OCI-LY3 (cell line): ENCODE data around the gene CFAP91.

Experiments
- H2AFZ ChIP-seq: fragments of 200-600, 300-600 bp; shearing (Covaris generic); 2 replicates; pipeline ENCODE4 v1.6.0; 2014; ENCODE audit warnings: antibody characterized with exemption, low read depth, low read length
- H3K27ac ChIP-seq: fragments of 200-600, 300-600 bp; sonication (generic); 2 replicates; pipeline ENCODE4 v1.5.1; 2014; ENCODE audit warnings: mild to moderate bottlenecking, low read length, moderate library complexity, mixed read lengths
- H3K27me3 ChIP-seq: fragments of 200-600, 300-600 bp; sonication (generic); 2 replicates; pipeline ENCODE4 v1.6.1; 2014; ENCODE audit warnings: low read depth, low read length, mixed read lengths
- H3K36me3 ChIP-seq: fragments of 200-600, 300-600 bp; sonication (generic); replicated peaks from 2 replicates; pipeline ENCODE3; 2014; ENCODE audit warnings: low read depth, low read length, mixed read lengths
- H3K4me1 ChIP-seq: fragments of 300-600, 200-600 bp; sonication (generic); 2 replicates; pipeline ENCODE4 v1.6.1; 2014; ENCODE audit warnings: low read length, mixed read lengths
- H3K4me2 ChIP-seq: fragments of 200-600, 300-600 bp; sonication (generic); 2 replicates; pipeline ENCODE4 v1.6.1; 2014; ENCODE audit warnings: low read length, mixed read lengths
- H3K4me3 ChIP-seq: fragments of 300-600, 200-600 bp; sonication (generic); 2 replicates; pipeline ENCODE4 v1.5.1; 2014; ENCODE audit warnings: antibody characterized with exemption, mild to moderate bottlenecking, low read length, moderate library complexity
- H3K79me2 ChIP-seq: fragments of 300-600, 200-600 bp; shearing (Covaris generic); 2 replicates; pipeline ENCODE4 v1.6.1; 2014; ENCODE audit warnings: mild to moderate bottlenecking, low read length, mixed read lengths
- H3K9ac ChIP-seq: fragments of 300-600, 200-600 bp; shearing (Covaris generic); 2 replicates; pipeline ENCODE4 v1.6.0; 2014; ENCODE audit warnings: mild to moderate bottlenecking, low read length, moderate library complexity
- H3K9me3 ChIP-seq: fragments of 200-600, 300-600 bp; shearing (Covaris generic); 2 replicates; pipeline ENCODE4 v1.6.1; 2014; ENCODE audit warnings: low read length, mixed read lengths; ENCODE audit not compliant: insufficient read depth
- H4K20me1 ChIP-seq: fragments of 200-600, 300-600 bp; sonication (generic); 2 replicates; pipeline ENCODE4 v1.6.1; 2016; ENCODE audit warnings: low read length, mixed read lengths; ENCODE audit not compliant: insufficient read depth
- CTCF ChIP-seq: fragments of 200-600, 300-600 bp; sonication (generic); IDR thresholded peaks from 2 replicates; pipeline ENCODE4 v1.5.1; 2014; ENCODE audit warnings: antibody characterized with exemption, low read length, low read depth
- EZH2phosphoT487 ChIP-seq: fragments of 200-600 bp; shearing (Covaris generic); IDR thresholded peaks from 2 replicates; pipeline ENCODE4 v1.6.1; 2018; ENCODE audit warnings: antibody characterized with exemption, mixed run types, low read depth

Gene CFAP91

GRCh38 chr3:119745942-119746341 is 43.1 kb downstream of the CFAP91 start:
- H3K4me1 ChIP-seq, result no peaks in the 10 kb centered on the region; the same call in 1 of the 2 replicates

GRCh38 chr3:119746423-119746822 is 43.6 kb downstream of the CFAP91 start:
- Histone ChIP-seq H3K9ac (no peak overlapping the region), H3K9me3 (no peaks in the 10 kb centered on the region), H3K27ac (no peak overlapping the region), H4K20me1 (no peaks in the 10 kb centered on the region), H3K27me3 (no peaks in the 10 kb centered on the region), H3K79me2 (no peaks in the 10 kb centered on the region), H3K4me1 (no peaks in the 10 kb centered on the region; the same call in 1 of the 2 replicates), H3K4me2 (no peak overlapping the region), H3K36me3 (peaks cover 2% of the 10 kb centered on the region), H2AFZ (no peak overlapping the region), H3K4me3 (no peak overlapping the region)
- no peak for TF ChIP-seq CTCF
- TF ChIP-seq EZH2phosphoT487, result no peak

More at GRCh38 chr3:119745942-119746341, 43.1 kb downstream of the CFAP91 start:
- Histone ChIP-seq H3K36me3 (no peaks in the 10 kb centered on the region), H2AFZ (no peak overlapping the region), H3K4me2 (no peak overlapping the region), H3K27me3 (no peaks in the 10 kb centered on the region), H3K9ac (no peak overlapping the region), H4K20me1 (no peaks in the 10 kb centered on the region), H3K79me2 (no peaks in the 10 kb centered on the region), H3K4me3 (no peak overlapping the region), H3K9me3 (no peaks in the 10 kb centered on the region), H3K27ac (no peak overlapping the region)
- TF ChIP-seq EZH2phosphoT487, result no peak
- no peak for TF ChIP-seq CTCF

GRCh38 chr3:119747357-119747756 is 44.5 kb downstream of the CFAP91 start:
- H3K27me3 ChIP-seq, result no peaks in the 10 kb centered on the region
- H3K4me1 ChIP-seq, result no peaks in the 10 kb centered on the region; the same call in 1 of the 2 replicates
- H3K27ac ChIP-seq, result no peak overlapping the region
- H2AFZ ChIP-seq, result no peak overlapping the region
- H3K36me3 ChIP-seq, result peaks cover 10% of the 10 kb centered on the region
- no peaks in the 10 kb centered on the region for H4K20me1 ChIP-seq
- H3K9ac ChIP-seq, result no peak overlapping the region
- H3K79me2 ChIP-seq, result no peaks in the 10 kb centered on the region
- H3K4me3 ChIP-seq, result no peak overlapping the region
- no peaks in the 10 kb centered on the region for H3K9me3 ChIP-seq
- no peak for TF ChIP-seq EZH2phosphoT487
- H3K4me2 ChIP-seq, result no peak overlapping the region

GRCh38 chr3:119748991-119749390 is 46.2 kb downstream of the CFAP91 start:
- H3K9ac ChIP-seq, result no peak overlapping the region

More at GRCh38 chr3:119748991-119749390, 46.2 kb downstream of the CFAP91 start:
- Histone ChIP-seq H3K9me3 (no peaks in the 10 kb centered on the region), H3K4me1 (no peaks in the 10 kb centered on the region), H2AFZ (no peak overlapping the region), H3K27me3 (no peaks in the 10 kb centered on the region), H4K20me1 (no peaks in the 10 kb centered on the region), H3K36me3 (peaks cover 18% of the 10 kb centered on the region), H3K27ac (no peak overlapping the region), H3K4me3 (no peak overlapping the region), H3K79me2 (no peaks in the 10 kb centered on the region), H3K4me2 (no peak overlapping the region)
- TF ChIP-seq EZH2phosphoT487 (no peak), CTCF (no peak)
